MM.1S (cell line): ENCODE measurements around the gene PTTG1.

ENCODE experiments used
- CTCF ChIP-seq: fragments of 300-600 bp; sonication (generic); IDR thresholded peaks from 2 replicates; pipeline ENCODE4 v1.5.1; 2016; ENCODE audit warnings: antibody characterized with exemption, low read length, mixed read lengths
- EZH2 ChIP-seq: fragments of 300-600 bp; sonication (generic); optimal IDR thresholded peaks from 2 replicates; pipeline ENCODE3; 2017; ENCODE audit warnings: low read depth, mild to moderate bottlenecking, antibody characterized with exemption, low read length, mixed read lengths
- EZH2phosphoT487 ChIP-seq: fragments of 300-600 bp; sonication (generic); IDR thresholded peaks from 2 replicates; pipeline ENCODE4 v1.6.1; 2018; ENCODE audit warnings: antibody characterized with exemption, low read length

- TF ChIP-seq CTCF (no peak), EZH2 (no peak), EZH2phosphoT487 (no peak)
Observed at GRCh38 chr5:160375166-160375565, 46.5 kb upstream of the PTTG1 start.
